Measurements from ENCODE around the gene TLE1.

Gene TLE1

DNA sequence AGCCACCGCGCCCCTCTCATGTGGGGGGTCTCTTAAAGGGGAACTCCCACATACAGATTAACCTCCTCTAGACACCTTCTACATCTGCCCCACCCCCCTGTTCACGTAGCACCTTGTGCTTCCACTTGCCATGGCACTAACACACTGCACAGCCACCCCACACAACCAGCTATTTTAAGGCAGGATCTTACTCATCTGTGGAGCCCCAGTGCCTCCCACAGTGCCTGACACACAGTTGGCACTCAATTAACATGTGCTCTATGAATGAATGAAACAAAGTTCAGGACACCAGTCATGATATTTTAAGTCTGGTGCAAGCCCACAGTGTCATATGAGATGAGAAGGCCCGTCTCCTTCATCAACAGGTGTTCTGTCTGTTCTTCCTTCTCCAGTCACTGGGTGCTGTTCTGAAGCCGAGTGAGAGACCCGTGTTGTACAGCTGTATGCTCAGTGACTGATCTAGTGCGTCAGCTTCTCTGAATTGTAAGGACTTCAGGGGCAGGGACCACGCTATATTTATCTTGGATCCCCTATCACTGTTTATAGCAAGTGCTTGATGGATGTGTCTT, 149.1 kb downstream of the TLE1 start:
- no peak for DNase-seq

DNA sequence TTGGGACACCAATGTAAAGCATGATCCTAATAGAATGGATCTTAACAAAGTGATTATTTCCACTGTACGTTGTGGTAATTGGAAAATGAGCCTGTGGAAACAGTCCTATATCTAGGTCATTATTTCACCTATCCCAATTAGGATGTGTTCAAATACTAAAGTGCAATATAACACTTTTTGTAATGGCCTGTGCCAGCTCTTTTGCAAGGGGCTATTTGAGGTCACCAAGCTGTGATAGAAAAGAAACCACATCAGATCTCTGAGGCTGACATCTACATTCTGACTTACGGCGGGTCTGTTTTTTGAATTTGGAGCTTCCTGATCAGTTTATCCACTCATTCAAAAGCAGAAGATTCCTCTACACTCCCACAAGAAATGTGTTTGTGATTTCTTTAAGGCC, 150.0 kb downstream of the TLE1 start:
- DNase-seq: no peak

DNA sequence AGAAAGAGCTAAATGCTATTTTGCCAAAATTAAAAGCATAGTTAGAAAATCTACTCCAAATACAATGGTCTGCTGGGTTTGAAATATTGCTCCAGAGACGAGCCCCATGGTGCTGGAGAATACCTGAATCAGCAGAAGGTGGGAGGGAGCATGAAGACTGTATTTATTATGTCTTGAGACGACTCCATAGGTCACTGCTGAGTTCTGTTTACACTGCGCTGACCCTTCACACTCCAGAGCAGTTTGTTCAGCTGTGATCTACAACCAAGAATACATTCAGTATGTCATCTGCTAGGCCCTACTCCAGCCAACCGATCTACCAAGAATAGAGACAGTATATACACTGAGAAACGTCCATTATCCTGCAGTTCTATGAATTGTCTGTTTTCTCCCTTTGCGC, 150.5 kb downstream of the TLE1 start:
- DNase-seq: no peak

DNA sequence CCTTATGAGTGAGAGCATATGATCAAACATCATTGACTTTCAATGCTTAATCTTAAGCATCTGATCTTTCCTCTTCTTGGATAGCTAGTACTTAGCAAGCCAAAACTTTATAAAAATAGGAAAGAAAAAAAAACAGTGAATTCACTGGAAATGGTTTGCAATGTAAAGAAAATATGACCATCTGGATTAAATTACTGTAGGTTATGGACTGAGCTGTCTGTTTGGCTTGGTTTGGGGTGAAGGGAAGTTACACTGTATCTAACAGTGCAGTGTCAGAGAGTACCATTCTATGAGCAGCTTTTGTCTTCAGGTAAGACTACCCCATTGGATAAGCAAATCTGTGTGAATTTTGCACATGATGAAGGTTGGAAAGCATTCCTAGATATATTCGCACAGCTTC, 151.4 kb downstream of the TLE1 start:
- no peak for DNase-seq

DNA sequence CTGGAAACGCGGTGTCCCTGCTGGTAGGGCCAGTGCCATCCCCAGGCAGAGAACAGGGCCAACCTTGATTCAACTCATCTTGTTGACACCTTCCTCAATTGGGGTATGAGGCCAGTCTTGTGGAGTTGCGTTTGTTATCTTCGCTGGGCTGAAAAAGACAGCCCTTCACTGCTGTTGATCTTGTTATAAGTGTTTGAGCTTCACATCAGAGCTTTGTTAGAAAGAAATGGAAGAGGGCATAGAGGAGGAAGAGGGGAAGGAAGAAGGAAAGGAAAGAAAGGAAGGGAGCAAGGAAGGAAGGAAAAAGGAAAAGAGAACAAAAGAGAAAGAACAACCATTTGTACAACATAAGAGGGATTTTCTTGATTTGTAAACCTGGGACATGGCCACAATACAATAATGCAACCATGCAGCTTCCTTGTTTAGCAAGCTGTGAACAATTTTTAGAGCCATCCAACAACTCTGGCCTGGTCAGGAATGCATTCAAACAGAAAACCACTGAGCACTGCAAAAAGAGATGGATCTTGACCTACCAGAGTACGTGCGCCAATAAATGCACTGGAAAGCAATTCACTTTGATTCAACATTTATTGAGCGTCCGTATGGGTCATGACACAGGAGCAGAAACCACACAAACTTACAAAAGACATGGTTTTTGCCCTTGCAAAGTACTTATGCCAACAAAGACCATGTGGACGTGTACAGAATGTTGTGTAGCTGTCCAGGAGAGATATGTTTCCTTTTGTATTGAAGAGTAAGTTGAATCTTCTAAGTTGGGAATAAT, 152.9 kb downstream of the TLE1 start:
- DNase-seq: no peak

DNA sequence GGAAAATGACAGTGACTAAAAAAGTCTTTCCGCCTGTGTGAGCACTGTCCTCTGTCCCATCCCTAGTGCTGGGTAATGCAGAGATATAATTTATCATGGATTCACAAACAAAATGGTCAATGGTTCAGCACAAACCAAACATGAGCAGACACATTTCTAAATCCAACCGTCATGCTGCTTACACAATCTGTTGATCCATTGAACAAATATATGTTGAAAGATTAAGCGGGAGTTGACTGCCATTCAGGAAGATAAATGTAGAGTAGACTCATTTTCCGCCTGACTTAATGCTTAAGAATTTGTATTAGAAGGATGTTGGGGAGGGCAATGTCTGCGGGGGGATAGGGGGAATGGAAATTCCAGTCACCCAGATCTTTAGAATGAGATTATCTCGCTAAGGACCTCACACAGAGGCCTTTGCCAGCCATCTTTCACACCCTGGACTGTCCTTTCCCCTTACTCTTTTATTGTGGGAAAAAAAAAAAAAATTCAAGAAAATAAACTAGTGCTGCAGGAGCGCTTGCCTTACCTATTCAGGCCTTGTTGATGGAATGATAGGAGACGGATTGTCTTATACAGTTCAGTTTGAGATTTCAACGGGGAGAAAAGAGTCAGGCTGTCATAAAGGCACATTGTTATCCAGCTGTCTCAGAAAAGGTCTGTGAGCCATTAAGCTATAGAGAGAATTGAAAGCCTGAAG, 153.7 kb downstream of the TLE1 start:
- no peak for DNase-seq

DNA sequence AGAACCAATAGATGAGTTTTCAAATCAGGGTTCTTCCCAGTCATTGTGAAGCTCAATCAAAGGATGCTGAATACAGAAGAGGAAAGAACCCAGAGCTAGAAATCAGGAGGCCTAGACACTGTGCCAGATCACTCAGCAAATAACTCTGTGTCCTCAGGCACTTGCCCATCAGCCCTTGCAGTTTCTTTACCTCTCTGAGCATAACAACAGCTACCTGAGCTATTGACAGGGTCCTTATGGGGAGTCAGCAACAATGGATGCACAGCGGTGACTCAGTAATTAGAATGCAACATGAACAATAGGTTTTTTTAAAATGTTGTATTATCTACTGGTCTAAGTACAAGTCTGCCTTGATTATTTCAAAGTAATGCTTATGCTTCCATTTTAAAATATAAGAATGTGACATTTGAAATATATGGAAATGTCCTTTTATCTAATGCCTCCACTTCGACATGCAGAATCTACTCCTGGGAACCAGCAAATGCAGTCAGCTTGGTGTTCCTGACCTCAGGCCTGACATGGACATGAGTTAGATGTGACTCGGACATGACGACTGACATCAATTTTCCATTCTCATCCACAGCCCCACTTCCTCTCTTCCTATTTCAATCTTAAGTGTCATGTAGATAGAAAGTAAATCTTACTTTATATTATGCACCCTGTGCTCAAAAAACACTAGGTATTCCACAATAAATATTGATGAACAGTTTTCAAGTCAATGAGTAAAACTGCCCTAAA, 155.0 kb downstream of the TLE1 start:
- no peak for DNase-seq

All from NCI-H526 (cell line).